Trophoblast cell (in vitro differentiated cells and primary cell): ENCODE measurements around the gene NXN.
A peak's percentile ranks its signal among the peaks of the same experiment; 100 is the strongest.

Source experiments
- DNase-seq, 2 donors: peaks; one replicate each; pipeline ENCODE4 v3.0.0-alpha.2; 2016
- H2AFZ ChIP-seq: 2 replicates; pipeline ENCODE4 v1.6.1; 2013; ENCODE audit warnings: low read length, moderate library complexity, mild to moderate bottlenecking; ENCODE audit not compliant: insufficient read depth, poor library complexity
- H2AK5ac ChIP-seq: 2 replicates; pipeline ENCODE4 v1.6.1; 2013; ENCODE audit warnings: mild to moderate bottlenecking, low read length
- H2BK120ac ChIP-seq: 2 replicates; pipeline ENCODE4 v1.6.1; 2013; ENCODE audit warnings: low read length, mild to moderate bottlenecking, moderate library complexity; ENCODE audit not compliant: insufficient read depth, poor library complexity
- H2BK12ac ChIP-seq: 2 replicates; pipeline ENCODE4 v1.6.1; 2013; ENCODE audit warnings: mild to moderate bottlenecking, low read length, moderate library complexity
- H2BK5ac ChIP-seq: 2 replicates; pipeline ENCODE4 v1.6.1; 2013; ENCODE audit warnings: low read length, low read depth, moderate library complexity, mild to moderate bottlenecking; ENCODE audit not compliant: poor library complexity
- H3K14ac ChIP-seq: 2 replicates; pipeline ENCODE4 v1.6.1; 2013; ENCODE audit warnings: mild to moderate bottlenecking, low read length
- H3K18ac ChIP-seq: 2 replicates; pipeline ENCODE4 v1.6.1; 2013; ENCODE audit warnings: mild to moderate bottlenecking, low read length
- H3K23ac ChIP-seq: 2 replicates; pipeline ENCODE4 v1.6.1; 2013; ENCODE audit warnings: low read length
- H3K27ac ChIP-seq: 2 replicates; pipeline ENCODE4 v1.5.1; 2013; ENCODE audit warnings: low read depth, mild to moderate bottlenecking, inconsistent platforms, low read length, moderate library complexity
- H3K27me3 ChIP-seq: 2 replicates; pipeline ENCODE4 v1.6.1; 2013; ENCODE audit warnings: inconsistent platforms, mild to moderate bottlenecking, low read length, moderate library complexity; ENCODE audit not compliant: insufficient read depth
- H3K36me3 ChIP-seq, 2 experiments: 1 replicate in 1 of 2; 2 replicates in 1 of 2; pipeline ENCODE4 v1.6.1; 2013; ENCODE audit warnings: low read length in 2 of 2, mild to moderate bottlenecking in 2 of 2, moderate library complexity in 1 of 2; ENCODE audit not compliant: insufficient read depth in 2 of 2, control insufficient read depth in 1 of 2
- H3K4ac ChIP-seq: 2 replicates; pipeline ENCODE4 v1.6.1; 2013; ENCODE audit warnings: low read depth, mild to moderate bottlenecking, low read length, moderate library complexity
- H3K4me1 ChIP-seq, 2 experiments: 1 replicate in 1 of 2; 2 replicates in 1 of 2; pipeline ENCODE4 v1.6.1; 2013; ENCODE audit warnings: low read length in 2 of 2, mild to moderate bottlenecking in 2 of 2, moderate library complexity in 1 of 2; ENCODE audit not compliant: insufficient read depth in 2 of 2, control insufficient read depth in 1 of 2
- H3K4me2 ChIP-seq: 2 replicates; pipeline ENCODE4 v1.6.1; 2013; ENCODE audit warnings: inconsistent platforms, mild to moderate bottlenecking, low read length, moderate library complexity
- H3K4me3 ChIP-seq: 2 replicates; pipeline ENCODE4 v1.5.1; 2013; ENCODE audit warnings: mild to moderate bottlenecking, low read depth, low read length, inconsistent platforms
- H3K79me1 ChIP-seq: one replicate; pipeline ENCODE4 v1.6.1; 2013; ENCODE audit warnings: low read length
- H3K79me2 ChIP-seq: 2 replicates; pipeline ENCODE4 v1.6.1; 2013; ENCODE audit warnings: low read length, mild to moderate bottlenecking; ENCODE audit not compliant: control insufficient read depth, insufficient read depth, poor library complexity
- H3K9ac ChIP-seq: 2 replicates; pipeline ENCODE4 v1.6.1; 2013; ENCODE audit warnings: mild to moderate bottlenecking, low read length
- H3K9me3 ChIP-seq: 2 replicates; pipeline ENCODE4 v1.6.1; 2013; ENCODE audit warnings: low read depth, mild to moderate bottlenecking, control low read depth, inconsistent platforms, low read length; ENCODE audit not compliant: insufficient read depth
- H4K12ac ChIP-seq: 2 replicates; pipeline ENCODE4 v1.6.1; 2013; ENCODE audit warnings: low read depth, mild to moderate bottlenecking, low read length, moderate library complexity
- H4K8ac ChIP-seq: 2 replicates; pipeline ENCODE4 v1.6.1; 2013; ENCODE audit warnings: low read depth, mild to moderate bottlenecking, low read length, moderate library complexity
- H4K91ac ChIP-seq: one replicate; pipeline ENCODE4 v1.6.1; 2013; ENCODE audit warnings: low read depth, mild to moderate bottlenecking, low read length, moderate library complexity
- WGBS: extraction: QIAGEN DNeasy Blood & Tissue Kit; methylation state at CpG from one replicate; pipeline ENCODE4 v1.1.7; 2013; ENCODE audit warnings: missing lambda C conversion rate; ENCODE audit not compliant: insufficient read length, insufficient coverage; ENCODE audit errors: extremely low coverage; 5-methylcytosine and 5-hydroxymethylcytosine counted together

Gene NXN

GRCh38 chr17:880443-881269 lies 98.9 kb downstream of the NXN start:
- Histone ChIP-seq H2AK5ac (no peak overlapping the region), H3K14ac (no peak overlapping the region), H4K91ac (no peak overlapping the region), H3K36me3 (no peaks in the 10 kb centered on the region), H2BK120ac (no peak overlapping the region), H3K18ac (no peak overlapping the region), H3K27me3 (no peaks in the 10 kb centered on the region), H3K9me3 (no peaks in the 10 kb centered on the region), H3K27ac (no peak overlapping the region), H3K79me1 (peaks cover 9% of the 10 kb centered on the region), H4K12ac (no peak overlapping the region), H3K79me2 (peaks cover 4% of the 10 kb centered on the region), H2BK5ac (no peak overlapping the region), H3K9ac (no peak overlapping the region), H4K8ac (no peak overlapping the region), H3K4me1 (peaks cover 18 to 33% of the 10 kb centered on the region in 2 experiments), H3K23ac (no peak overlapping the region), H3K4ac (peak overlapping the region; percentile 29), H3K4me3 (no peak overlapping the region), H2AFZ (no peak overlapping the region), H2BK12ac (no peak overlapping the region), H3K4me2 (no peak overlapping the region)
- DNase-seq: no peak
- WGBS: no CpG with 5 or more reads among the region's 15 CpGs

- WGBS: no CpG with 5 or more reads among the region's 26 CpGs
- peaks cover 4% of the 10 kb centered on the region for H3K79me2 ChIP-seq
Observed at GRCh38 chr17:879546-880442, 99.8 kb downstream of the NXN start.

DNA sequence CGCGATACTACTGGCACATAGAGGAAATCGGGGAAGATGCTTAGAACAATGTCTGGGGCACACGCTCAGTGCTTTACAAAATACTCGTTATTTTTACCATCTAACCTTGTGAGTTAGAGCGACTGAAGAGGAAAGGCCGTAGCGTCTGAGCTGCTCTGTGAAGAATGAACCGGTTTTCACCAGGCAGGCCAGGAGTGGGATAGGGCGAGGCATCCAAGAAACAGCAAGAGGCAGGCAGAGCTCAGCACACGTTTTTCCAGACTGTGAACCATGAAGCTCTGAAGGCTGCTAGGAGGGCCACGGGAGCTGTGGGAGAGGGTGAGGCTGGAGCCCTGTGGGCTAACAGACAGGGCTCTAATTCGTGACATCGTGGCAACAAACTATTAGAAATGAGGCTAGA lies 101.9 kb downstream of the NXN start:
- Histone ChIP-seq H4K8ac (no peak overlapping the region), H3K79me2 (peaks cover 2% of the 10 kb centered on the region), H3K9me3 (no peaks in the 10 kb centered on the region), H3K79me1 (peaks cover under 1% of the 10 kb centered on the region), H3K4ac (no peak overlapping the region), H2BK12ac (no peak overlapping the region), H2AK5ac (no peak overlapping the region), H3K4me2 (peak overlapping the region; percentile 22), H3K27ac (peak overlapping the region; percentile 25), H3K18ac (no peak overlapping the region), H2BK5ac (peak overlapping the region; percentile 14), H3K9ac (no peak overlapping the region), H3K36me3 (no peaks in the 10 kb centered on the region), H3K14ac (no peak overlapping the region), H2AFZ (no peak overlapping the region), H3K23ac (no peak overlapping the region), H3K4me3 (no peak overlapping the region), H4K12ac (no peak overlapping the region), H4K91ac (no peak overlapping the region), H3K4me1 (peaks cover 4 to 20% of the 10 kb centered on the region in 2 experiments), H3K27me3 (no peaks in the 10 kb centered on the region), H2BK120ac (no peak overlapping the region)
- DNase-seq: no peak
- no CpG with 5 or more reads among the region's 14 CpGs for WGBS

More at GRCh38 chr17:879546-880442, 99.8 kb downstream of the NXN start:
- no peak overlapping the region for H3K27ac ChIP-seq
- H3K4me1 ChIP-seq: peaks cover 18 to 33% of the 10 kb centered on the region in 2 experiments
- H4K8ac ChIP-seq: no peak overlapping the region
- no peak overlapping the region for H4K91ac ChIP-seq
- no peak overlapping the region for H3K18ac ChIP-seq
- peaks cover 9% of the 10 kb centered on the region for H3K79me1 ChIP-seq
- no peaks in the 10 kb centered on the region for H3K36me3 ChIP-seq
- no peak overlapping the region for H2BK120ac ChIP-seq
- no peak overlapping the region for H2BK12ac ChIP-seq
- H3K4ac ChIP-seq: peak overlapping the region; percentile 65
- no peak overlapping the region for H3K4me3 ChIP-seq
- H4K12ac ChIP-seq: no peak overlapping the region
- H2BK5ac ChIP-seq: no peak overlapping the region
- H3K23ac ChIP-seq: no peak overlapping the region
- H3K27me3 ChIP-seq: no peaks in the 10 kb centered on the region
- H2AFZ ChIP-seq: no peak overlapping the region
- peak; percentile 15 to 35 for DNase-seq
- no peak overlapping the region for H3K9ac ChIP-seq
- no peak overlapping the region for H3K14ac ChIP-seq
- H3K4me2 ChIP-seq: no peak overlapping the region
- no peaks in the 10 kb centered on the region for H3K9me3 ChIP-seq
- H2AK5ac ChIP-seq: no peak overlapping the region

DNA sequence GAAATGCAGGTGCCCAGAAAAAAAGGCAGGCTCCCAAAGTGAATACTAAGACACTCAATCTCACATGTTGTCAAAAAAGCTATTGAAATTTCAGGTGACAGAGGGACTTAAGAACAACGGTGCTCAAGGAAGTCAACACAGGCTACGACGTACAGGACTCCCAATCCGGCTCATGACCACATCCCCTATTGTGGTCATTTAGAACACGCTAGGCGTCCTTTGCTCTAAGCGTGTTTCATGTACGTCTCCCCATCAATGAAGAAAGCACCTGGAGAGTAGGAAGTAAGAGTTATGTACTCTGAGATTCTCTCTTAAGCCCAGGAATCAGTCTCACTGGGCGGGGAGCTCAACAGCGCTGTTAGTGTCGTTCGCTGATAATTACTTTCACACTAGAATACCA lies 103.3 kb downstream of the NXN start:
- Histone ChIP-seq H3K9ac (no peak overlapping the region), H3K4me2 (no peak overlapping the region), H3K14ac (no peak overlapping the region), H2BK120ac (no peak overlapping the region), H4K8ac (no peak overlapping the region), H3K18ac (no peak overlapping the region), H2AK5ac (no peak overlapping the region), H3K79me1 (no peaks in the 10 kb centered on the region), H3K23ac (no peak overlapping the region), H3K4me1 (peaks cover 2 to 16% of the 10 kb centered on the region in 2 experiments), H3K4me3 (no peak overlapping the region), H4K91ac (no peak overlapping the region), H2BK5ac (no peak overlapping the region), H3K9me3 (no peaks in the 10 kb centered on the region), H2AFZ (no peak overlapping the region), H2BK12ac (no peak overlapping the region), H3K36me3 (no peaks in the 10 kb centered on the region), H3K27ac (no peak overlapping the region), H3K27me3 (no peaks in the 10 kb centered on the region), H3K79me2 (peaks cover 1% of the 10 kb centered on the region), H3K4ac (peak overlapping the region; percentile 44), H4K12ac (no peak overlapping the region)
- no CpG with 5 or more reads among the region's 12 CpGs for WGBS
- no peak for DNase-seq
